ENCODE measurements around the gene ASS1.

DNA sequence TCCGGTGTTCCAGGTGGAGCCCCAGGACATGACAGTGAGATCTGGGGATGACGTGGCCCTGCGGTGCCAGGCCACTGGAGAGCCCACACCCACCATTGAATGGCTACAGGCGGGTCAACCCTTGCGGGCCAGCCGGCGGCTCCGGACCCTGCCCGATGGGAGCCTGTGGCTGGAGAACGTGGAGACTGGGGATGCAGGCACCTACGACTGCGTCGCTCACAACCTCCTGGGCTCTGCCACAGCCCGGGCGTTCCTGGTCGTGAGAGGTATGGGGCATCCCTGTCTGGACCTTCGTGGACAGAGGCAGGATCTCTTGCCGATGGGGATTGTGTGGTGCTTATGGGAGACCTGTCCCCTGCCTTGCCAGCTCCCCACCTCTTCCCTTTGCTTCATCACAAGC, 26.0 kb upstream of the ASS1 start:
- TF ChIP-seq, protein P1, sequence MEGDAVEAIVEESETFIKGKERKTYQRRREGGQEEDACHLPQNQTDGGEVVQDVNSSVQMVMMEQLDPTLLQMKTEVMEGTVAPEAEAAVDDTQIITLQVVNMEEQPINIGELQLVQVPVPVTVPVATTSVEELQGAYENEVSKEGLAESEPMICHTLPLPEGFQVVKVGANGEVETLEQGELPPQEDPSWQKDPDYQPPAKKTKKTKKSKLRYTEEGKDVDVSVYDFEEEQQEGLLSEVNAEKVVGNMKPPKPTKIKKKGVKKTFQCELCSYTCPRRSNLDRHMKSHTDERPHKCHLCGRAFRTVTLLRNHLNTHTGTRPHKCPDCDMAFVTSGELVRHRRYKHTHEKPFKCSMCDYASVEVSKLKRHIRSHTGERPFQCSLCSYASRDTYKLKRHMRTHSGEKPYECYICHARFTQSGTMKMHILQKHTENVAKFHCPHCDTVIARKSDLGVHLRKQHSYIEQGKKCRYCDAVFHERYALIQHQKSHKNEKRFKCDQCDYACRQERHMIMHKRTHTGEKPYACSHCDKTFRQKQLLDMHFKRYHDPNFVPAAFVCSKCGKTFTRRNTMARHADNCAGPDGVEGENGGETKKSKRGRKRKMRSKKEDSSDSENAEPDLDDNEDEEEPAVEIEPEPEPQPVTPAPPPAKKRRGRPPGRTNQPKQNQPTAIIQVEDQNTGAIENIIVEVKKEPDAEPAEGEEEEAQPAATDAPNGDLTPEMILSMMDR (IDR thresholded peaks at IDR 0.05; ENCODE audit: insufficient read depth, low read depth, low read length), result no peak
- TF ChIP-seq EZH2 (IDR thresholded peaks at IDR 0.05; ENCODE audit: insufficient read depth, low read length), result no peak

Measured in astrocyte (in vitro differentiated cells and primary cell).